HCT116 (cell line): ENCODE data around the gene GABBR2.

ENCODE experiments used
- ZBTB33 ChIP-seq: IDR thresholded peaks from 2 replicates; pipeline ENCODE4 v1.6.1; 2011; ENCODE audit warnings: mild to moderate bottlenecking, low read length, moderate library complexity; ENCODE audit not compliant: insufficient replicate concordance; ENCODE audit errors: extremely low read depth
- ZNF274 ChIP-seq: fragments of 200-500 bp; sonication (Bioruptor generic); IDR thresholded peaks from 2 replicates; pipeline ENCODE4 v1.6.1; 2014; ENCODE audit warnings: mild to moderate bottlenecking, low read depth, low read length, inconsistent platforms

- TF ChIP-seq ZBTB33 (no peak), ZNF274 (no peak)
These were observed 105.8 kb downstream of the GABBR2 start for GRCh38 chr9:98602839-98603500.
